ENCODE measurements around the gene TMEM54.

Gene TMEM54

GRCh38 chr1:32876341-32877210 is 24.6 kb downstream of the TMEM54 start:
- H3K27ac ChIP-seq, result peak overlapping the region in 1 of 11 experiments; percentile 7; a peak in 1 of 22 replicates
- H3K4me3 ChIP-seq, result no peak overlapping the region
- peaks cover 13 to 42% (median 37%) of the 10 kb centered on the region in 10 experiments for H3K4me1 ChIP-seq
- H3K27me3 ChIP-seq, result peaks cover 7 to 14% (median 7%) of the 10 kb centered on the region in 11 experiments
- H3K4me2 ChIP-seq, result peak overlapping the region; percentile 27 to 70 (median 55); a peak in 21 of 22 replicates
- H3K9me3 ChIP-seq (replicated peaks in 1 of 11), result no peaks in the 10 kb centered on the region
- no peaks in the 10 kb centered on the region for H3K36me3 ChIP-seq
- no peak for TF ChIP-seq Cebpa-rat (IDR thresholded peaks at IDR 0.05)
- H3K9ac ChIP-seq, result no peak overlapping the region
- H4K20me1 ChIP-seq, result peaks cover 0 to 7% (median 6%) of the 10 kb centered on the region in 11 experiments; a peak in 11 of 22 replicates

GRCh38 chr1:32874860-32875752 is 26.1 kb downstream of the TMEM54 start:
- H3K4me1 ChIP-seq, result peaks cover 18 to 53% (median 47%) of the 10 kb centered on the region in 10 experiments
- H4K20me1 ChIP-seq, result peaks cover 0 to 19% (median 12%) of the 10 kb centered on the region in 11 experiments; a peak in 16 of 22 replicates
- H3K4me2 ChIP-seq, result peak overlapping the region; percentile 13 to 61 (median 50); a peak in 15 of 22 replicates
- H3K27me3 ChIP-seq, result peaks cover 22 to 29% (median 22%) of the 10 kb centered on the region in 11 experiments
- no peak overlapping the region for H3K4me3 ChIP-seq
- H3K9ac ChIP-seq, result peak overlapping the region in 1 of 11 experiments; percentile 1; a peak in 1 of 22 replicates
- no peak overlapping the region for H3K27ac ChIP-seq
- no peak for TF ChIP-seq Cebpa-rat (IDR thresholded peaks at IDR 0.05)
- no peaks in the 10 kb centered on the region for H3K36me3 ChIP-seq
- H3K9me3 ChIP-seq (replicated peaks in 1 of 11), result no peaks in the 10 kb centered on the region

- TF ChIP-seq Cebpa-rat (IDR thresholded peaks at IDR 0.05), result no peak
- H3K9ac ChIP-seq, result peak overlapping the region in 6 of 11 experiments; percentile 47 to 73 (median 64); a peak in 7 of 22 replicates
These were observed 27.7 kb downstream of the TMEM54 start for GRCh38 chr1:32873484-32873883.

DNA sequence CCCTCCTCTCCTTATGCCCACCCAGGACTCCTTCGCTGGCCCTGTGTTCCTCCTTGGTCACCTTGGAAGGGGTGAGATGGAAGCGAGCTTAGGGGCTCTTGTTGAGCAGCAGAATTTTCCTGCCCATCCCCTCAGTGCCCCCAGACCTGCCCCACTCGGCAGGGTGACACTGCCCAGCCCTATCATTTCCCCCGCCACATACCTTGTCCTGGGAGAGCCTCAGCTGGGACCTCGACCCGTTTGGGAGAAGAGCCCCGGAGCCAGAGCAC is 29.1 kb downstream of the TMEM54 start:
- H3K4me1 ChIP-seq, result peaks cover 18 to 58% (median 49%) of the 10 kb centered on the region in 10 experiments

More at GRCh38 chr1:32873484-32873883, 27.7 kb downstream of the TMEM54 start:
- Histone ChIP-seq H3K27ac (peak overlapping the region in 2 of 11 experiments; percentile 53 to 55; a peak in 2 of 22 replicates), H3K9me3 (replicated peaks in 1 of 11) (no peaks in the 10 kb centered on the region), H3K4me2 (peak overlapping the region in 9 of 11 experiments; percentile 61 to 95 (median 87); a peak in 18 of 22 replicates), H3K4me1 (peaks cover 18 to 58% (median 49%) of the 10 kb centered on the region in 10 experiments), H3K36me3 (0 out of 22 replicates have a peak, but pooled peaks cover 0 to under 1% (median 0%) of the 10 kb centered on the region in 11 experiments), H3K27me3 (peaks cover 37 to 45% (median 38%) of the 10 kb centered on the region in 11 experiments), H4K20me1 (peaks cover 0 to 34% (median 27%) of the 10 kb centered on the region in 11 experiments; a peak in 18 of 22 replicates), H3K4me3 (peak overlapping the region in 1 of 10 experiments; percentile 45; a peak in 1 of 20 replicates)

GRCh38 chr1:32871364-32872191 is 29.6 kb downstream of the TMEM54 start:
- Histone ChIP-seq H3K4me2 (peak overlapping the region; percentile 73 to 95 (median 84); a peak in 20 of 22 replicates), H3K27ac (peak overlapping the region in 3 of 11 experiments; percentile 29 to 44 (median 35); a peak in 3 of 22 replicates), H3K4me3 (peak overlapping the region in 8 of 10 experiments; percentile 43 to 64 (median 48); a peak in 13 of 20 replicates), H4K20me1 (peaks cover 0 to 49% (median 27%) of the 10 kb centered on the region in 11 experiments; a peak in 18 of 22 replicates), H3K4me1 (peaks cover 17 to 54% (median 46%) of the 10 kb centered on the region in 10 experiments), H3K36me3 (peaks cover 0 to 14% (median 0%) of the 10 kb centered on the region in 11 experiments; a peak in 4 of 22 replicates), H3K27me3 (peaks cover 37 to 54% (median 44%) of the 10 kb centered on the region in 11 experiments), H3K9ac (peak overlapping the region in 5 of 11 experiments; percentile 28 to 58 (median 38); a peak in 6 of 22 replicates), H3K9me3 (replicated peaks in 1 of 11) (no peaks in the 10 kb centered on the region)
- TF ChIP-seq Cebpa-rat (IDR thresholded peaks at IDR 0.05), result no peak

More for the DNA sequence above, 29.1 kb downstream of the TMEM54 start:
- H3K9ac ChIP-seq, result peak overlapping the region in 4 of 11 experiments; percentile 38 to 58 (median 40); a peak in 5 of 22 replicates
- H3K27ac ChIP-seq, result peak overlapping the region in 3 of 11 experiments; percentile 29 to 44 (median 35); a peak in 3 of 22 replicates
- H3K27me3 ChIP-seq, result peaks cover 37 to 54% (median 44%) of the 10 kb centered on the region in 11 experiments
- TF ChIP-seq Cebpa-rat (IDR thresholded peaks at IDR 0.05), result no peak
- H3K36me3 ChIP-seq, result peaks cover 0 to 14% (median 0%) of the 10 kb centered on the region in 11 experiments; a peak in 4 of 22 replicates
- H4K20me1 ChIP-seq, result peaks cover 0 to 48% (median 27%) of the 10 kb centered on the region in 11 experiments; a peak in 18 of 22 replicates
- H3K4me3 ChIP-seq, result peak overlapping the region in 7 of 10 experiments; percentile 4 to 47 (median 45); a peak in 7 of 20 replicates
- H3K9me3 ChIP-seq (replicated peaks in 1 of 11), result no peaks in the 10 kb centered on the region
- H3K4me2 ChIP-seq, result peak overlapping the region in 10 of 11 experiments; percentile 39 to 95 (median 85); a peak in 19 of 22 replicates

- H3K4me3 ChIP-seq, result peak within 1 kb of the TSS; percentile 29 to 64 (median 46); a peak in 19 of 20 replicates
- peak within 1 kb of the TSS in 4 of 11 experiments; percentile 13 to 39 (median 26); a peak in 5 of 22 replicates for H3K9ac ChIP-seq
- peaks cover 0 to 49% (median 27%) of the 10 kb centered on the region in 11 experiments; a peak in 18 of 22 replicates for H4K20me1 ChIP-seq
- peaks cover 37 to 54% (median 44%) of the 10 kb centered on the region in 11 experiments for H3K27me3 ChIP-seq
- H3K4me1 ChIP-seq, result peaks cover 10 to 48% (median 40%) of the 10 kb centered on the region in 10 experiments; a peak in 19 of 20 replicates
- no peaks in the 10 kb centered on the region for H3K9me3 ChIP-seq (replicated peaks in 1 of 11)
- peak within 1 kb of the TSS; percentile 73 to 95 (median 84) for H3K4me2 ChIP-seq
- TF ChIP-seq Cebpa-rat (IDR thresholded peaks at IDR 0.05), result no peak
- H3K36me3 ChIP-seq, result peaks cover 0 to 14% (median 0%) of the 10 kb centered on the region in 11 experiments; a peak in 4 of 22 replicates
- H3K27ac ChIP-seq, result 0 out of 22 replicates have a peak within 1 kb of the TSS, but pooled peaks of 1 of the 11 experiments have one; percentile 44
These were observed 30.4 kb downstream of the TMEM54 start, which contains the start of gene FNDC5 for GRCh38 chr1:32870615-32871363. Gene FNDC5, minus strand, starts transcription at chr1:32870912.

Measured in BLaER1 treated with 17β-estradiol and CSF1 and Interleukin-3, amounts not matched to agents 10 nM and 100 nM (cell line).